Effector memory CD4-positive, alpha-beta T cell (primary cell): Measurements from ENCODE around the gene NAGS.
A peak's percentile ranks its signal among the peaks of the same experiment; 100 is the strongest.
"Not testable (repeated sequence)": the region's sequence is repeated elsewhere in the genome, so short reads cannot be mapped to it uniquely, and the experiment has no call there.

Experiments used
- DNase-seq, 3 donors: peaks; one replicate each; pipeline ENCODE4 v3.0.0-alpha.2; 2020
- H3K27ac ChIP-seq: 2 replicates; pipeline ENCODE4 v1.7.0; 2013; ENCODE audit warnings: mild to moderate bottlenecking, low read length, moderate library complexity; ENCODE audit not compliant: insufficient read depth, poor library complexity, severe bottlenecking
- H3K27me3 ChIP-seq: replicated peaks from 2 replicates; pipeline ENCODE4 v1.7.0; 2013; ENCODE audit warnings: mild to moderate bottlenecking, low read length; ENCODE audit not compliant: insufficient read depth, control insufficient read depth, poor library complexity, severe bottlenecking
- H3K36me3 ChIP-seq: 2 replicates; pipeline ENCODE4 v1.7.0; 2013; ENCODE audit warnings: mild to moderate bottlenecking, low read length, moderate library complexity; ENCODE audit not compliant: control insufficient read depth, insufficient read depth
- H3K4me1 ChIP-seq: 2 replicates; pipeline ENCODE4 v1.7.0; 2013; ENCODE audit warnings: low read length, mild to moderate bottlenecking; ENCODE audit not compliant: control insufficient read depth, insufficient read depth, poor library complexity, severe bottlenecking
- H3K4me3 ChIP-seq: 2 replicates; pipeline ENCODE4 v1.7.0; 2013; ENCODE audit warnings: low read length, low read depth, mild to moderate bottlenecking; ENCODE audit not compliant: insufficient read depth, poor library complexity, severe bottlenecking
- H3K9me3 ChIP-seq: 2 replicates; pipeline ENCODE4 v1.7.0; 2013; ENCODE audit warnings: mild to moderate bottlenecking, low read length, moderate library complexity; ENCODE audit not compliant: control insufficient read depth

NAGS gene

DNA sequence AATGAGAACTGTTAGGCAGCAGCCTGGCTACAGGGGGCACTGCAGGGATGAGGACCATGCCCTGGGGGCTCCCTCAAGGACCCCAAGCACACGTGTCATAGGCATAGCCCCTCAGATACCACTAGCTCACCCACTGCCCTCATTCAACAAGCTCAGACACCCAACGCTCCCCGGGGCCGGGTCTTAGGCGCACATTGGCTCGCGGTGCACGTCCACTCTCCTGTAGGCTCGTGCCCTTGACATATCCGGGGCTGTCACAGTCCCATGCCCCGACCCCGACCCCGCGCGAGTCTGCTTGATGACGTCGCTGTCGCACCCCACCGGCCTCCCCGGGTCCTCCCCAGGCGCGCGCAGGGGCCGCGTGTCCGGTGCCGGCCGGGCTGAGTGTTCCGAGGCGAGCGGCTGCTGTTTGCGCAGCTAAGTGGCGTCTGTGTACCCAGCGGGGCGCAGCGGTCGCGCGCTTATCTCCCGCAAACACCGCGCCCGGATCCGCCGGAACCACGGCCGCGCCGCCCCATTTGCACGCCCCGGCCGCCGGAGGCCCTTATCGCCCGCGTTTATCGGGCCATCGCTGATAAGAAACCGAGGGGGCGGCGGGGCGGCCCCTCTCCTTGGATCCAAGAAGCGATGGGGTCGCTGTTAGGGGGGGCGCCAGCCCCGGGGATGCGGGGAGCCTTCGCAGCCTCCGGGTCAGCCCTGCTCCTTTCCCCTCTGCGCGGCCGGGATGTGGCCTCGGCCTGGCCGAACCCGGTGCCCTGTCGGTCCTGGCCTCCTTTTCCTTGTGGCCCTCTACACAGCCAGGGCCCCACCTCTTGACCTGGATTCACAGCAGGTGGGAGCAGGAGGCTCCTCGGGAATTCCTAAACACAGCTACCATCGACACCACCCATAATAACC lies 20.7 kb upstream of the NAGS start:
- DNase-seq, result no peak
- Histone ChIP-seq H3K4me3 (peak overlapping the region; percentile 18), H3K27ac (no peak overlapping the region), H3K27me3 (peaks cover 21% of the 10 kb centered on the region), H3K9me3 (no peaks in the 10 kb centered on the region), H3K36me3 (no peaks in the 10 kb centered on the region), H3K4me1 (peaks cover 6% of the 10 kb centered on the region)

DNA sequence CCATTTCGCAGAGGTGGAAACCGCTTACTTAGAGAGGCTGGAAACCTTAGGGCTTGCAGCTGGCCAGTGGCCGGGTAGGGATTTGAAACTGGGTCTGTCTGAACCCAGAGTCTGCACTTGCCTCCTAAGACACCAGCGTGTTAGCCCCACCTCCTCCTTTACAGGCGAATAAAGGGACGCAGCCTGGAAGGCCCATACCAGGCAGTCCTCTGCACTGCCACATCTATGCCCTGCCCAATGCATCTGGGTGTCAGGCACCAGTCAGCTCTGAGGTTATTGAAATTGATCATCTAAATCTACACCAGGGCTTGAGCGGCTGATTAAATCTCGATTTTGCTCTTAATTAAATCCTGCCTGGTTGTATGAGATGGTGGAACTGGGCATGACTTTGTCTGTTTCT lies 19.9 kb upstream of the NAGS start:
- H3K9me3 ChIP-seq, result no peaks in the 10 kb centered on the region

DNA sequence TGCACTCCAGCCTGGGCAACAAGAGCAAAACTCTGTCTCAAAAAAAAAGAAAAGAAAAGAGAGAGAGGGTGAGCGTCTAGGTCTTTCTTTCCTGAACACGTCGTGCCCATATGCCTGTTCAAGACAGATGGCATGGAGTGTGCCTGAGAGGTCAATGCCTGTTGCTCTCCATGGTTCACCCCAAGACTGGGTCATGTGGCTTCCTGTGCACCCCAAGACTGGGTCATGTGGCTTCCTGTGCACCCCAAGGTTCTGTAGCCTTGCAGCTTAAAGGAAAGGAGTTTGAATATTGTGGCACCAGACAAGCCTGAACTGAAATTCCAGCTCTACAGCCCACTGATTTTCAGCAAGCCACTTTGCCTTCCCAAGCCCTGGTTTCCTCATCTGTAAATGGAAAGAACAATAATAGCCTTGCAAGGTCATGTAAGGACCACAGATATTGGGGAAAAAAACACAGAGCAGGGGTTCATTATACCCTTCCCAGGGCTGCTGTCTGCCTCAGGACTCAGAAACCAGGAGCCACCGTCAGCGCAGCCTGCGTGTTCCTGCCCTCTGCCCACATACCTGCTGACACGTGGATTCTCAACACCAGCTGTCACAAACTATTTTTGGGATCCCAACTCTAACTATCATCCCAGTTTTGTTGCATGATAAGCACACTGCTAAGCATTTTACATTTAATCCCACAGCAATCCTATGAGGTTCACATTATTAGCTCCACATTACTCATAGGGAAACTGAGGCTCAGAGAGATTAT lies 18.0 kb upstream of the NAGS start:
- peaks cover 6% of the 10 kb centered on the region for H3K4me1 ChIP-seq
- DNase-seq, result no peak
- no peaks in the 10 kb centered on the region for H3K36me3 ChIP-seq
- no peak overlapping the region for H3K4me3 ChIP-seq
- H3K27me3 ChIP-seq, result peaks cover 21% of the 10 kb centered on the region
- no peak overlapping the region for H3K27ac ChIP-seq
- no peaks in the 10 kb centered on the region for H3K9me3 ChIP-seq

More for the DNA sequence above, 19.9 kb upstream of the NAGS start:
- no peak overlapping the region for H3K4me3 ChIP-seq
- DNase-seq, result no peak
- no peaks in the 10 kb centered on the region for H3K36me3 ChIP-seq
- peaks cover 21% of the 10 kb centered on the region for H3K27me3 ChIP-seq
- no peak overlapping the region for H3K27ac ChIP-seq
- H3K4me1 ChIP-seq, result peaks cover 6% of the 10 kb centered on the region

DNA sequence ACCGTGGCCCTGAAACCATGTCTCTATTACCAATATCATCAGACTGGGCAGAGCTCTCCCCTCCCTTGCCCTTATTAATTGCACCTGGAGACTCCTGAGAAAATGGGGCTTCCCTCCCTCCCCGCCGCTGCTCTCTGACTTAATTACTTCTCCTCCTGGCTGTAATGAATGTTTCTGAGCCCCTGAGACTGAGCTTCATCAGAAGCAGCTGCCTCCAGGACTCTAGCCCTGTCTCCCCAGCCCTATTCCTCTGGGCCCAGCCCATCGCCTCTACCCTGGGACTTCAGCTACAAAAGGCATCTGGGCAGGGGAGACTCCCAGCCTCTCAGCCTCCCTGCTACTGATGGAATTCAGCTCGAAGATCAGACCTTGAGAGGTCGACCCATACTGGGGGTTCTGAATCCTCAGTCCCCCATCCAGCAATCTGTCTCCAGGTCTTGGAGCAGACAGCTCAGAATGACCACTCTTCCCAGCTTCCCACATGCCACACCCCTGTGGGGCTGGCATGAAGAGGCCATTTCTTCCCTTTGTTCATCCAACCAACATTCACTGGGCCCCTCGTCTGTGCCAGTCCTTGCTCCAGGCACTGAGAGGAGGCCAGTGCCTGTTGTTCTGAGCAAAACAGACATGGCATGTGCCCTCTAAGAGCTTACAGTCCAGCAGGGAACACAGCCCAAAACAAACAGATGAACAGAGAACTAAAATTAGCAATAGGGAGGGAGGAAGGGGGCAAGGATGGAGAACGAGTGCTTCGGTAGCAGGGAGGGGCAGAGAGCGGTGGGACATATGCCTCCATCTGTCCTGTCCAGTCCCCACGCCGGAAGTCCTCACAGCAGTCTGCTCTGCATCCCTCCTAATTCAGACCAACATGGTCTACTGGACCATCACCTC lies 17.0 kb upstream of the NAGS start:
- Histone ChIP-seq H3K4me1 (peaks cover 6% of the 10 kb centered on the region), H3K4me3 (no peak overlapping the region), H3K9me3 (no peaks in the 10 kb centered on the region), H3K36me3 (no peaks in the 10 kb centered on the region), H3K27me3 (peaks cover 20% of the 10 kb centered on the region), H3K27ac (no peak overlapping the region)
- no peak for DNase-seq

DNA sequence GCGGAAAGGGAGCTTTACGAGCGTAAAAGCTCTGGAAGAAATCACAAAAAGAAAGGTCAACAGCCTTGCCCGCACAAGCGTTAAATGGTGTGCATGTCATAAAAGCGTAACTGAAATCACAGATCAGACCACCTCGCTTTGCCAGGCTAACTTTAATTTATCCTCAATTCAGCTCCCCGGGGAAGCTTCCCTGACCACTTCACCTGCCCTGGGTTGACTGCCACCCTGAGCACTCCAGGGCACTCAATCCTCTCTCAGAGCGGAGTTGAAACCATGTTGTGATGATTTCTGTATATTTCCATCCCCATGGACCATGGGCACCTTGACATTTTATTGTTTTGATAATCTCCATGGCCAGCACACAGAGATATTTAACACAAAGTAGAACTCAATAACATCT lies 16.1 kb upstream of the NAGS start:
- peaks cover 12% of the 10 kb centered on the region for H3K27me3 ChIP-seq
- H3K9me3 ChIP-seq, result no peaks in the 10 kb centered on the region
- peaks cover 5% of the 10 kb centered on the region for H3K4me1 ChIP-seq
- DNase-seq, result no peak
- no peak overlapping the region for H3K4me3 ChIP-seq
- no peak overlapping the region for H3K27ac ChIP-seq
- H3K36me3 ChIP-seq, result no peaks in the 10 kb centered on the region

DNA sequence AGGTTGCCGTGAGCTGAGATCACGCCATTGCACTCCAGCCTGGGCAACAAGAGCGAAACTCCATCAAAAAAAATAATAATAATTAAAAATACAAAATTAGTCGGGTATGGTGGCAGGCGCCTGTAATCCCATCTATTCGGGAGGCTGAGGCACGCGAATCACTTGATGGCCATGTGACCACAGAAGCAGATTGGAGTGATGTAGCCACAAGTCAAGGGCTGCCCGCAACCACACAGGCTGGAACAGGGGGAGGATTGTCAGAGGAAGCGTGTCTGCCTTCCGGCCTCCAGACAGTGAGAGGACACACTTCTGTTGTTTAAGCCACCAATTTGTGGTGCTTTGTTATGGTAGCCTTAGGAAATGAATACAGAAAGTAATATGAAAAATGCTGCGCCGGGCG lies 11.8 kb upstream of the NAGS start:
- Histone ChIP-seq H3K27me3 (peaks cover 10% of the 10 kb centered on the region), H3K9me3 (no peaks in the 10 kb centered on the region), H3K36me3 (no peaks in the 10 kb centered on the region), H3K27ac (no peak overlapping the region), H3K4me1 (no peaks in the 10 kb centered on the region), H3K4me3 (no peak overlapping the region)
- no peak for DNase-seq

DNA sequence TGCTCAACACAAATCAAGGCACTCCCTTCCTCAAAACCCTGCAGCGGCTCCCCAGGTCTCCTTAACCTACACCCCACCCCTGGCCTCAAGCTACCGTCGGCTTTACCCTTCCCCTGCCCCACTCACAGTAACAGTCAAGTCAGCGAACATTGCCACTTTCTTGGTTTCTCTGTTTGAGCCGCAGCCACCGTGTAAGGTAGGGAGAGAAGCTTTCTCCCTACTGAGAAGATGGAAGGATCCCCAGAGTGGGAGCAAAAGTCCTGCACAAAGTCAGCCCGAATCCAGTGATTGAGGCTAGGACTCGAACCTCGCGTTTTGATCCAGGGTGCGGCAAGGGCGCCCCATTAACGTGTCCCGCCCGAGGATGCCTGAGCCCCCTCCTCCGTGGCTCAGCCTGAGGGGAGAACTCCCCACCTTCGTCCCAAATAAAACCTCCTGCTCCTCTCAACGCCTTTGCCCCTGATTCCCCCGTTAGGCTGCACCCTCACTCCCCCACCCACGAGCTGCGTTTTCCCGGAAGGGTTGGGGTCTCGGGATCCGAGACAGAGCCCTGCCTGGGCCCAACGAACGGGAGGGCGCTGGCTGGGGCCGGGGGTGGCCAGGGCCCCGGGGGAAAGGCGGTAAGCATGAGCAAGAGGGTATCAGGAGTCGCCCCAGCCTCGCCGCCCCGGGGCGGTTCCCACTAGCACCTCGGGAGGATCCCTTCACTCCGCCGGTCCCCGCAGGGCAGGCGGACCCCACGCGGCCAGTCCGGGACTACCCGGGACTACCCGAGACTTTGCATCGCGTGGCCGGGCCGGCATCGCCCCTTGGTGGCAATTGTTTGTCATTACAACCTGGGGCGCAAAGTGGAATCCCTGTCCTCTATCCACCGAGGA lies 9.9 kb upstream of the NAGS start:
- DNase-seq, result peak; percentile 37 to 60 (median 42)
- Histone ChIP-seq H3K36me3 (no peaks in the 10 kb centered on the region), H3K27me3 (peaks cover 10% of the 10 kb centered on the region), H3K27ac (no peak overlapping the region), H3K4me3 (peak overlapping the region; percentile 11), H3K4me1 (no peaks in the 10 kb centered on the region), H3K9me3 (no peaks in the 10 kb centered on the region)

DNA sequence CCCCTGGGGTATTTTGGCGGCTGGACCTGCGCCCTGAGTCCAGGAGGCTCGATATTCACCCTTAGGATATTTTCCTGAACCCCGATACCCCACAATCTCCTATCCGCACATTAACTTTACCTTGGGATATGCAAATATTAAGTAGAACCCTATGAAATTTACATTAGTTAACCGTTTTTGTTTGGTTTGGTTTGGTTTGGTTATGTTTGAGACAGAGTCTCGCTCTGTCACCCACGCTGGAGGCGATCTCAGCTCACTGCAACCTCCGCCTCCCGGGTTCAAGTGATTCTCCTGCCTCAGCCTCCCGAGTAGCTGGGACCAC lies 9.3 kb upstream of the NAGS start:
- H3K36me3 ChIP-seq, result no peaks in the 10 kb centered on the region

DNA sequence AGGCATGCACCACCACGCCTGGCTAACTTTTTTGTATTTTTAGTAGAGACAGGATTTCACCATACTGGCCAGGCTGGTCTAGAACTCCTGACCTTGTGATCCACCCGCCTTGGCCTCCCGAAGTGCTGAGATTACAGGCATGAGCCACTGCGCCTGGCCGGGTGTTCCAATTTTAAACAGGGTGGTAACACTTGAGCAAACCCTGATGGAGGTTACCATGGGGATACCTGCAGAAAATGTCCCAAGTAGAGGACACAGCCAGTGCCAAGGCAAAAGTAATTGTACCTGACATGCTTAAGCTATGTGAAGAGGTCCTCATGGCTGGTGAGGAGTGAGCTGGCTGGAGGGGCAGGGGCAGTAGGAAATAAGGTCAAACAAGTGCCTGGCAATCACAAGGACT lies 7.2 kb upstream of the NAGS start:
- not testable (repeated sequence) for H3K27me3 ChIP-seq, H3K36me3 ChIP-seq, DNase-seq, H3K9me3 ChIP-seq, H3K4me1 ChIP-seq, H3K4me3 ChIP-seq, H3K27ac ChIP-seq

More for the DNA sequence above, 9.3 kb upstream of the NAGS start:
- H3K4me3 ChIP-seq, result no peak overlapping the region
- no peaks in the 10 kb centered on the region for H3K9me3 ChIP-seq
- H3K27ac ChIP-seq, result no peak overlapping the region
- no peak for DNase-seq
- H3K27me3 ChIP-seq, result peaks cover 10% of the 10 kb centered on the region
- H3K4me1 ChIP-seq, result no peaks in the 10 kb centered on the region
